PC-9 (cell line): ENCODE data around the gene COL4A6.

Source experiments
- EZH2 ChIP-seq: fragments of 200-600 bp; sonication (generic); IDR thresholded peaks from 2 replicates; pipeline ENCODE4 v1.8.0; 2017; ENCODE audit warnings: antibody characterized with exemption, low read depth
- TF ChIP-seq, protein P1 (sequence below): fragments of 200-600 bp; sonication (generic); conservative IDR thresholded peaks from 2 replicates; pipeline ENCODE4 v1.6.1; 2017; ENCODE audit warnings: mixed run types, antibody characterized with exemption, mild to moderate bottlenecking, moderate library complexity

DNA sequence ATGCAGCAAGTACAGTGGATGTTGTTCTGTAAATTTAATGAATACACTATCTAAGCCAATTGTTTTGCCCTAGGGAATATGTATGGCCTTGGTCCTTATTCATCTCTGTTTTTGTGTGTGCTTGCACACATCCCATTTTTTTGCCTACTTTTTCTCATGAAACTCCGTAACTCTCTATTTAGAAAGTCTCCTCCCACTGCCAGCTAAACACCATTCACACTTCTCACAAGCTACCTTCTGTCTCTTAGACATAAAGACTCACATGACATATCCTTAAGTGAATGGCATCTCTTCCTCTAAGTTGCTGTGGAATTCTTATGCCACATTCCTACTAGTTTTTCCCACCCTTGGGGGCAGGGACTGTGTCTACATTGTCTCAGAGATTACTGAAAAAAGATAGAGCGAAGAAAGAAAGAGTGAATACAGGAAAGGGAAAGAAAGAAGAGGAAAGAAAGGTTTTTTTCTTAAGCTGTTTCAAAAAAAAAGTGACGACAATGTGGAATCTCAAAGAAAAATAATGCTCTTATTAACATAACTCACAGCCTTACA, 229.1 kb downstream of the COL4A6 start:
- TF ChIP-seq, protein P1, sequence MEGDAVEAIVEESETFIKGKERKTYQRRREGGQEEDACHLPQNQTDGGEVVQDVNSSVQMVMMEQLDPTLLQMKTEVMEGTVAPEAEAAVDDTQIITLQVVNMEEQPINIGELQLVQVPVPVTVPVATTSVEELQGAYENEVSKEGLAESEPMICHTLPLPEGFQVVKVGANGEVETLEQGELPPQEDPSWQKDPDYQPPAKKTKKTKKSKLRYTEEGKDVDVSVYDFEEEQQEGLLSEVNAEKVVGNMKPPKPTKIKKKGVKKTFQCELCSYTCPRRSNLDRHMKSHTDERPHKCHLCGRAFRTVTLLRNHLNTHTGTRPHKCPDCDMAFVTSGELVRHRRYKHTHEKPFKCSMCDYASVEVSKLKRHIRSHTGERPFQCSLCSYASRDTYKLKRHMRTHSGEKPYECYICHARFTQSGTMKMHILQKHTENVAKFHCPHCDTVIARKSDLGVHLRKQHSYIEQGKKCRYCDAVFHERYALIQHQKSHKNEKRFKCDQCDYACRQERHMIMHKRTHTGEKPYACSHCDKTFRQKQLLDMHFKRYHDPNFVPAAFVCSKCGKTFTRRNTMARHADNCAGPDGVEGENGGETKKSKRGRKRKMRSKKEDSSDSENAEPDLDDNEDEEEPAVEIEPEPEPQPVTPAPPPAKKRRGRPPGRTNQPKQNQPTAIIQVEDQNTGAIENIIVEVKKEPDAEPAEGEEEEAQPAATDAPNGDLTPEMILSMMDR: no peak
- no peak for TF ChIP-seq EZH2
